GM19397 (cell line): ENCODE data around the gene MSH2.

Experiments
- ATAC-seq: cut with Tn5 transposase; IDR thresholded peaks from one replicate; pipeline ENCODE4 v1.9.1; 2021; ENCODE audit warnings: mild to moderate bottlenecking, moderate library complexity; ENCODE audit not compliant: unreplicated experiment

The MSH2 gene

GRCh38 chr2:47530105-47530760 lies 127.3 kb downstream of the MSH2 start:
- no peak for ATAC-seq

GRCh38 chr2:47531378-47532042 lies 128.6 kb downstream of the MSH2 start:
- no peak for ATAC-seq
